Upper lobe of left lung (tissue), 6 donors: ENCODE measurements around the gene GADD45G. TPM values are rescaled to one million over a fixed set of nuclear protein-coding genes. Genes with fewer than 3 reads are reported as not detected.
A peak's percentile ranks its signal among the peaks of the same experiment; 100 is the strongest.

Experiments used
- ATAC-seq, 2 donors: fragments of 200-7000 bp; cut with Tn5 transposase; one replicate each; pipeline ENCODE4 v1.9.1; 2022; ENCODE audit warnings: mild to moderate bottlenecking in 2 of 2, moderate library complexity in 2 of 2; ENCODE audit not compliant: low FRiP score in 2 of 2
- DNase-seq, 2 donors: peaks; one replicate each; pipeline ENCODE4 v3.0.0-alpha.2; 2019 to 2020
- H3K27ac ChIP-seq, 4 donors: fragments of 200-600 bp; sonication (generic); one replicate each; pipeline ENCODE4 v1.5.1; 2016 to 2019
- H3K27me3 ChIP-seq, 4 donors: fragments of 200-600 bp; sonication (generic); one replicate each; pipeline ENCODE4 v1.5.1; 2017 to 2019
- H3K36me3 ChIP-seq, 4 donors: fragments of 200-600 bp; sonication (generic); one replicate each; pipeline ENCODE4 v1.5.1; 2016 to 2019
- H3K4me1 ChIP-seq, 4 donors: fragments of 200-600 bp; sonication (generic); one replicate each; pipeline ENCODE4 v1.5.1; 2018 to 2019
- H3K4me3 ChIP-seq, 4 donors: fragments of 200-600 bp; sonication (generic); one replicate each; pipeline ENCODE4 v1.5.1; 2017 to 2019; ENCODE audit warnings: mild to moderate bottlenecking in 2 of 4, moderate library complexity in 1 of 4
- H3K9me3 ChIP-seq, 4 donors: fragments of 200-600 bp; sonication (generic); one replicate each; pipeline ENCODE4 v1.5.1; 2018 to 2019
- EP300 ChIP-seq, 4 donors: sonication (generic); formaldehyde crosslinking; IDR thresholded peaks; one replicate each; pipeline ENCODE4 v1.5.1; 2017; ENCODE audit warnings: antibody characterized with exemption in 4 of 4, control low read depth in 2 of 4
- POLR2A ChIP-seq, 4 donors: fragments of 450-650 bp; IDR thresholded peaks; one replicate each; pipeline ENCODE4 v1.5.1; 2016 to 2017; ENCODE audit warnings: antibody characterized with exemption in 4 of 4, mild to moderate bottlenecking in 2 of 4
- POLR2AphosphoS5 ChIP-seq, 2 donors: sonication (generic); formaldehyde crosslinking; IDR thresholded peaks; one replicate each; pipeline ENCODE4 v1.5.1; 2017; ENCODE audit warnings: antibody characterized with exemption in 2 of 2
- WGBS, 2 donors: methylation state at CpG; one replicate each; pipeline ENCODE4 v1.1.5; 2017 to 2018; 5-methylcytosine and 5-hydroxymethylcytosine counted together
- total RNA-seq, 6 donors: library from RNA; depleted of rRNA in 4 of 6; stranded (reverse); fragments of >200 nt in 4 of 6; gene quantifications; one replicate each; pipeline versions ENCODE4 v1.1.0 to v1.2.1, GENCODE V29; 2016 to 2021
- TF ChIP-seq, protein P1 (sequence below), 6 experiments: fragments of 450-650 bp in 4 of 6; fragments of 200-600 bp in 2 of 6; sonication (generic) in 2 of 6; IDR thresholded peaks; one replicate each; pipeline ENCODE4 v1.5.1; 2016 to 2019; ENCODE audit warnings: antibody characterized with exemption in 6 of 6
- donor health status: DM: no; HTN: no; CAD: no; lungs with moderate emphysema.
- donor health status: DM: no; HTN: yes; CAD: no; lungs with severe emphysema.

GADD45G gene
- total RNA-seq, 6 donors from 2014 or later: 12.6 to 46.1 (median 20.1) TPM

DNA sequence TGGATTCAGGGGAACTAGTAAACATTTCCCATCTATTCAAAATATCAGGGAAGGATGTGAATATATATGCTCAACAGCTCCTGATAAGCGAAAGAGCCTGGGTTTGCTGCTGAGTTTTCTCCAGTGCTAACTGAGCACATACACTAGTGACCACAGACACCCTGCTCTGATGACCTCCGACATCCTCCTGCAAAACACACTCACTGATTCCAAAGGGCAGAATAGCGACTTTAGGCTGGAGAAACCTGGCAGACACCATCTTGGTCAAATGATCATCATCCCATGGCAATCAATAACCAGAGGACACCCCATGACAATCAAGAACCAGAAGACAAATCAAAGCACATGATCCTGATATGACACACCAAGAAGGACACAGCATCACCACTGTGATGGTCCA, 9.2 kb upstream of the GADD45G start:
- no peak for ATAC-seq
- H3K27me3 ChIP-seq: no peaks in the 10 kb centered on the region
- H3K9me3 ChIP-seq: no peaks in the 10 kb centered on the region
- H3K4me3 ChIP-seq: no peak overlapping the region
- no peak overlapping the region for H3K27ac ChIP-seq
- DNase-seq: no peak
- TF ChIP-seq POLR2AphosphoS5 (IDR thresholded peaks at IDR 0.05) (no peak), POLR2A (IDR thresholded peaks at IDR 0.05) (no peak), EP300 (IDR thresholded peaks at IDR 0.05) (no peak)
- TF ChIP-seq, protein P1, sequence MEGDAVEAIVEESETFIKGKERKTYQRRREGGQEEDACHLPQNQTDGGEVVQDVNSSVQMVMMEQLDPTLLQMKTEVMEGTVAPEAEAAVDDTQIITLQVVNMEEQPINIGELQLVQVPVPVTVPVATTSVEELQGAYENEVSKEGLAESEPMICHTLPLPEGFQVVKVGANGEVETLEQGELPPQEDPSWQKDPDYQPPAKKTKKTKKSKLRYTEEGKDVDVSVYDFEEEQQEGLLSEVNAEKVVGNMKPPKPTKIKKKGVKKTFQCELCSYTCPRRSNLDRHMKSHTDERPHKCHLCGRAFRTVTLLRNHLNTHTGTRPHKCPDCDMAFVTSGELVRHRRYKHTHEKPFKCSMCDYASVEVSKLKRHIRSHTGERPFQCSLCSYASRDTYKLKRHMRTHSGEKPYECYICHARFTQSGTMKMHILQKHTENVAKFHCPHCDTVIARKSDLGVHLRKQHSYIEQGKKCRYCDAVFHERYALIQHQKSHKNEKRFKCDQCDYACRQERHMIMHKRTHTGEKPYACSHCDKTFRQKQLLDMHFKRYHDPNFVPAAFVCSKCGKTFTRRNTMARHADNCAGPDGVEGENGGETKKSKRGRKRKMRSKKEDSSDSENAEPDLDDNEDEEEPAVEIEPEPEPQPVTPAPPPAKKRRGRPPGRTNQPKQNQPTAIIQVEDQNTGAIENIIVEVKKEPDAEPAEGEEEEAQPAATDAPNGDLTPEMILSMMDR (IDR thresholded peaks at IDR 0.05): no peak
- H3K36me3 ChIP-seq: no peaks in the 10 kb centered on the region
- 92 to 97% methylated on average over 3 of the region's 3 CpGs for WGBS, 2 donors
- H3K4me1 ChIP-seq: no peaks in the 10 kb centered on the region

DNA sequence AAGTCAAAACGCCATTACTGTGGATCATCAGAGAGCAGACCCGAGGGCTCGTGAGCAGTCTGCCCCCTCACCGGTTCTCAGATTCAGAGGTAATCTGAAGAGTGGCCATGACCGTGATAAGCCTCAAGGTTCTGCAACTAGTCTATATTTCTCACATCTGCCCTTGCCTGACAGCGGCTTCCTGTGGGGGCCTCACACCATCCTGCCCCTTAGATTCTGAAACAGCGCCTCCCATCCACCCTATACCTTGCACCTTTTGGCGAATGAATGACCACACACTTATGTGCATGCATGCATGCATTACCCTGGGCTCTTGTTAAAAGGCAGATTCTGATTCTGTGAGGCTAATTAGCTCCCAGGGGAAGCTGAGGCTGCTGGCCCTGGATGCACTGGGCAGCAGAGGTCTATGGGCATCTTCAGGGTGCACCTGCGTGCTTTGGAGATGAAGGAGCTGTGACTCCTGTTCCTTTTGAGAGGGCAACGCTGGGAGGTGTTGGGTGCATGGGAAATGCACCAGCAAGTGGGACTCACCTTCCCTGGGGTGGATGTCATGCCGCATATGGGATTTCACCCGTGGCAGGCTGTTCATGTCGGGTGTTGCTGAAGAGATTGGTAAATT, 7.8 kb upstream of the GADD45G start:
- DNase-seq: no peak

DNA sequence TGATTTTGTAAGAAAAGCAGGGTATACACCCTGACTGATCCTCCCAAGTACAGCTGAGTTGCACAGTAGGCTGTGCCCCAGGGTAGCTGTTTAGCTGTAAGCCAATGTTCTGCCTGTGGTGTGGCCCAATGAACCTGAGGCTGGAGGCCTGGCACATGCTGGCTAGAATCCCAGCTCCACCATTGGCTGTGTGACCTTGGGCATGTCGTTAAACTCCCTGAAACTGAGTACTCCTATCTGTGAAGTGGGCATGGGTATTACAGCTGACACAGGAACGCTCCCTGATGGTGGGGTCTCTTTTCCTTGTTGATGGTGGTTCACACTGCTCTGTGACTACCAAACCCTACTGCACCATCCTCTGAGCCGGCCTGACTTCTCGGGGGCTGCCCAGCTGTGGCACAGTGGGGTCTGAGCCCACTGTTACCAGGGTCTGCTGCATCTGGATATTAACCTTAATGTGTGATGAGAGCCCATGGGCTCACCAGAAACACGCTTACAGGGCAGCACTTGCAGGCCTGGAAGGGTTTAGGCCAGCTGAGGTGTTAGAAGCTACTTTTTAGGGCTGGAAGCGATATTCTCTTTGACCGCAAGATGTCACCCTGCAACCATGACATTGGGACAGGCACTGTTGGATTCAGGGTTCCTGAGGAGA, 7.0 kb upstream of the GADD45G start:
- no peaks in the 10 kb centered on the region for H3K9me3 ChIP-seq
- H3K27me3 ChIP-seq: no peaks in the 10 kb centered on the region
- 54 to 61% methylated on average over 7 of the region's 7 CpGs for WGBS, 2 donors
- H3K4me1 ChIP-seq: peaks cover 0 to 2% (median under 1%) of the 10 kb centered on the region in 4 donors
- no peak for TF ChIP-seq EP300 (IDR thresholded peaks at IDR 0.05)
- TF ChIP-seq, protein P1 (IDR thresholded peaks at IDR 0.05): peak; percentile 75 to 83 (median 78)
- no peak for TF ChIP-seq POLR2AphosphoS5 (IDR thresholded peaks at IDR 0.05)
- no peak for TF ChIP-seq POLR2A (IDR thresholded peaks at IDR 0.05)
- DNase-seq (peak in 1 of 2 donors; percentile 44), ATAC-seq (peak in 1 of 2 donors; percentile 72)
- no peaks in the 10 kb centered on the region for H3K36me3 ChIP-seq
- no peak overlapping the region for H3K4me3 ChIP-seq
- H3K27ac ChIP-seq: no peak overlapping the region

More for the DNA sequence above, 7.8 kb upstream of the GADD45G start:
- Histone ChIP-seq H3K4me3 (no peak overlapping the region), H3K27me3 (no peaks in the 10 kb centered on the region), H3K36me3 (no peaks in the 10 kb centered on the region), H3K27ac (no peak overlapping the region), H3K9me3 (no peaks in the 10 kb centered on the region), H3K4me1 (no peaks in the 10 kb centered on the region)
- no peak for ATAC-seq
- 76 to 80% methylated on average over 12 to 13 of the region's 13 CpGs for WGBS, 2 donors
- TF ChIP-seq, protein P1 (IDR thresholded peaks at IDR 0.05): no peak
- TF ChIP-seq POLR2A (IDR thresholded peaks at IDR 0.05) (no peak), EP300 (IDR thresholded peaks at IDR 0.05) (no peak), POLR2AphosphoS5 (IDR thresholded peaks at IDR 0.05) (no peak)

DNA sequence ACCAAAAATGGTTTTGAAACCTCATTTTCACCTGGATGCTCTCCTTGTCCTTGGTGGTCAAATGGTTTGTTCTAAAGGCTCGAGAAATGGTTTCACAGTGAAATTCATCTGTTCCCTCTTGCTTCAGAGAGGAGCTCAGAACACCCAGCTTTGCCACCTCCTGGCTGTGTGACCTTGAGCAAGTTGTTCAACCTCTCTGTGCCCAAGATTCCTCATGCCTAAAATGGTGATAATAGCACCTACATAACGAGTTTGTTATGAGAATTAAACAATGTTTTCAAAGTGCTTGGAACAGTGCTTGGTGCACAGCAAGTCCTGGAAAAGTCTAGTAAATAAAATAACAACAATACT, 6.5 kb upstream of the GADD45G start:
- Histone ChIP-seq H3K9me3 (no peaks in the 10 kb centered on the region), H3K36me3 (no peaks in the 10 kb centered on the region), H3K4me1 (peaks cover 3 to 7% (median 6%) of the 10 kb centered on the region in 4 donors), H3K27me3 (no peaks in the 10 kb centered on the region), H3K4me3 (no peak overlapping the region), H3K27ac (no peak overlapping the region)
- WGBS, 2 donors: 4 to 9% methylated on average over 2 of the region's 2 CpGs
- ATAC-seq: no peak
- DNase-seq: no peak
- TF ChIP-seq, protein P1 (IDR thresholded peaks at IDR 0.05): no peak
- TF ChIP-seq POLR2A (IDR thresholded peaks at IDR 0.05) (no peak), POLR2AphosphoS5 (IDR thresholded peaks at IDR 0.05) (no peak), EP300 (IDR thresholded peaks at IDR 0.05) (no peak)
